Measurements from ENCODE around the gene P2RX5. TPM values are rescaled to one million over a fixed set of nuclear protein-coding genes. Genes with fewer than 3 reads are reported as not detected.

Gene P2RX5
- total and polyA plus RNA-seq, 2 donors (not counting 1 experiment from before 2014, with no cell fraction given), result 0.79 to 0.99 TPM

DNA sequence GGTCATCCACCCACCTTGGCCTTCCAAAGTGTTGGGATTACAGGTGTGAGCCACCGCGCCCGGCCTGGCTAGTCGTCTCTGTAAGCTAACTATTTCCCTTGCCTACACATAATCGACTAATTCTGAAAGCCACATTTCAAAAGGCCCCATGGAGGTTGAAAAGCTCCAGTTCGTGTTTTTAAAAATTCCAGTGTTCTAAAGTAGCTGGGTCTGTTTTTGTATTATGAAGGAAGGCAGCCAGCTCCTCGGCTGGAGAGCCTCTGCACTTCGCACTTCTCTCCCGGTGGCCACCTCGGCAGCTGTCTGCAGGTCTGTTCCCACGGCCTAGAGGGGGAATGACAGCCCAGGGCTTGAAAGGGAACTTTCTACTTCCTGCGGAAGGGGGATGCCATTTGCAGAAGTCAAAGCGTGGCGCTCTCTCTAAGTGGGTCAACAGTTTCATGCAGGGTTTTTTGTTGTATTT, 44.7 kb upstream of the P2RX5 start:
- Histone ChIP-seq H3K79me2 (ENCODE audit: control insufficient read depth, insufficient read depth, low read length) (no peaks in the 10 kb centered on the region), H3K27ac (ENCODE audit: insufficient read depth, low read length) (no peak overlapping the region), H4K20me1 (ENCODE audit: control insufficient read depth, extremely low read depth, insufficient read depth, low read length) (no peaks in the 10 kb centered on the region), H3K9me3 (ENCODE audit: control insufficient read depth, insufficient read depth, low read depth, low read length) (no peaks in the 10 kb centered on the region), H2AFZ (ENCODE audit: low read length) (no peak overlapping the region), H3K4me2 (ENCODE audit: extremely low read depth, insufficient read depth, low read length) (no peak overlapping the region), H3K4me3 (replicated peaks in 1 of 4; ENCODE audit: control extremely low read depth in 1 of 4, insufficient read depth in 1 of 4, low read depth in 3 of 4, low read length in 4 of 4) (no peak overlapping the region), H3K4me1 (ENCODE audit: control insufficient read depth, extremely low read depth, insufficient read depth, low read length) (peaks cover 2% of the 10 kb centered on the region), H3K9ac (ENCODE audit: insufficient read depth, low read length) (no peak overlapping the region), H3K27me3 (ENCODE audit: control insufficient read depth, insufficient read depth, low read length) (peaks cover 4% of the 10 kb centered on the region), H3K36me3 (ENCODE audit: control insufficient read depth, insufficient read depth, low read length) (no peaks in the 10 kb centered on the region)
- no peak for TF ChIP-seq EZH2 (IDR thresholded peaks at IDR 0.05; ENCODE audit: low read length, missing control alignments)
- TF ChIP-seq, protein P1, sequence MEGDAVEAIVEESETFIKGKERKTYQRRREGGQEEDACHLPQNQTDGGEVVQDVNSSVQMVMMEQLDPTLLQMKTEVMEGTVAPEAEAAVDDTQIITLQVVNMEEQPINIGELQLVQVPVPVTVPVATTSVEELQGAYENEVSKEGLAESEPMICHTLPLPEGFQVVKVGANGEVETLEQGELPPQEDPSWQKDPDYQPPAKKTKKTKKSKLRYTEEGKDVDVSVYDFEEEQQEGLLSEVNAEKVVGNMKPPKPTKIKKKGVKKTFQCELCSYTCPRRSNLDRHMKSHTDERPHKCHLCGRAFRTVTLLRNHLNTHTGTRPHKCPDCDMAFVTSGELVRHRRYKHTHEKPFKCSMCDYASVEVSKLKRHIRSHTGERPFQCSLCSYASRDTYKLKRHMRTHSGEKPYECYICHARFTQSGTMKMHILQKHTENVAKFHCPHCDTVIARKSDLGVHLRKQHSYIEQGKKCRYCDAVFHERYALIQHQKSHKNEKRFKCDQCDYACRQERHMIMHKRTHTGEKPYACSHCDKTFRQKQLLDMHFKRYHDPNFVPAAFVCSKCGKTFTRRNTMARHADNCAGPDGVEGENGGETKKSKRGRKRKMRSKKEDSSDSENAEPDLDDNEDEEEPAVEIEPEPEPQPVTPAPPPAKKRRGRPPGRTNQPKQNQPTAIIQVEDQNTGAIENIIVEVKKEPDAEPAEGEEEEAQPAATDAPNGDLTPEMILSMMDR (conservative IDR thresholded peaks at IDR 0.05 in 1 of 2, IDR thresholded peaks at IDR 0.05 in 1 of 2; ENCODE audit: low read depth in 1 of 2, low read length in 2 of 2), result no peak
- DNase-seq (ENCODE audit: low read depth in 2 of 2), result no peak

DNA sequence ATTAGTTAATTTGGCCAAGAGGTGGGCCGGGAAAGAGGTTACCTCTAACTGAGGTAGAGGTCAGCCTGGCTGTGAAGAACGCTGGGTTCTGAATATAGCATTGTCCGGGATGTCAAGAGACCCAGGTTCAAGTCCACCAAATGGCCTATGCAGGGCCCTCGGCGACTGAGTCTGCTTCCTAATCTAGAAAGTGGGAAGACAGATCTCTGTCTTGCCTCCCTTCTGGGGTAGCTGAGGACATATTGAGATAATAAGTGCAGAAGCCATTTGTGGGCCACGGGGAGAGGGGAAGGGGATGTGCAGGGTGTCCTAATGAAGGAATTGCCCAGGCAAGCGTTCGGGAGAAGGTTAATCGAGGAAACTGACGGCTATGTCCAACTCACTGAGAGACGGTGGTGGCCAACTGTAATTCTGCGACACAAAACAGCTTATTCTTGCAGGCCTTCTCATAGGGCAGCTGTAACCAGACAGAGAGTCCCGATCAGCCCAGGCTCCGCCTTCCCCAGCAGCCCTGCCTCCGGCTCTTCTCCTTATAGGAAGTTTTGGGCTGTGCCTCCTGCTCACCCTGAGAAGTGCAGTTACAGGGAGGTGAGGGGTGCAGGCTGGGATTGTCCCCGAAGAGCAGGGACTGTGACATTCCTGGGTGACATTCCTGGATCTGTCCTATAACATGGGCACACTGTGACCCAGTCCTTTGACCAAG, 43.6 kb upstream of the P2RX5 start:
- H3K4me1 ChIP-seq (ENCODE audit: control insufficient read depth, extremely low read depth, insufficient read depth, low read length), result peaks cover 2% of the 10 kb centered on the region
- DNase-seq (ENCODE audit: low read depth in 2 of 2), result no peak
- H3K4me2 ChIP-seq (ENCODE audit: extremely low read depth, insufficient read depth, low read length), result no peak overlapping the region
- no peak overlapping the region for H2AFZ ChIP-seq (ENCODE audit: low read length)
- no peaks in the 10 kb centered on the region for H3K79me2 ChIP-seq (ENCODE audit: control insufficient read depth, insufficient read depth, low read length)
- H3K9ac ChIP-seq (ENCODE audit: insufficient read depth, low read length), result no peak overlapping the region
- H3K4me3 ChIP-seq (replicated peaks in 1 of 4; ENCODE audit: control extremely low read depth in 1 of 4, insufficient read depth in 1 of 4, low read depth in 3 of 4, low read length in 4 of 4), result no peak overlapping the region
- H4K20me1 ChIP-seq (ENCODE audit: control insufficient read depth, extremely low read depth, insufficient read depth, low read length), result no peaks in the 10 kb centered on the region
- peaks cover 4% of the 10 kb centered on the region for H3K27me3 ChIP-seq (ENCODE audit: control insufficient read depth, insufficient read depth, low read length)
- H3K9me3 ChIP-seq (ENCODE audit: control insufficient read depth, insufficient read depth, low read depth, low read length), result no peaks in the 10 kb centered on the region
- no peaks in the 10 kb centered on the region for H3K36me3 ChIP-seq (ENCODE audit: control insufficient read depth, insufficient read depth, low read length)
- H3K27ac ChIP-seq (ENCODE audit: insufficient read depth, low read length), result no peak overlapping the region
- TF ChIP-seq, protein P1 (conservative IDR thresholded peaks at IDR 0.05 in 1 of 2, IDR thresholded peaks at IDR 0.05 in 1 of 2; ENCODE audit: low read depth in 1 of 2, low read length in 2 of 2), result no peak
- TF ChIP-seq EZH2 (IDR thresholded peaks at IDR 0.05; ENCODE audit: low read length, missing control alignments), result no peak

DNA sequence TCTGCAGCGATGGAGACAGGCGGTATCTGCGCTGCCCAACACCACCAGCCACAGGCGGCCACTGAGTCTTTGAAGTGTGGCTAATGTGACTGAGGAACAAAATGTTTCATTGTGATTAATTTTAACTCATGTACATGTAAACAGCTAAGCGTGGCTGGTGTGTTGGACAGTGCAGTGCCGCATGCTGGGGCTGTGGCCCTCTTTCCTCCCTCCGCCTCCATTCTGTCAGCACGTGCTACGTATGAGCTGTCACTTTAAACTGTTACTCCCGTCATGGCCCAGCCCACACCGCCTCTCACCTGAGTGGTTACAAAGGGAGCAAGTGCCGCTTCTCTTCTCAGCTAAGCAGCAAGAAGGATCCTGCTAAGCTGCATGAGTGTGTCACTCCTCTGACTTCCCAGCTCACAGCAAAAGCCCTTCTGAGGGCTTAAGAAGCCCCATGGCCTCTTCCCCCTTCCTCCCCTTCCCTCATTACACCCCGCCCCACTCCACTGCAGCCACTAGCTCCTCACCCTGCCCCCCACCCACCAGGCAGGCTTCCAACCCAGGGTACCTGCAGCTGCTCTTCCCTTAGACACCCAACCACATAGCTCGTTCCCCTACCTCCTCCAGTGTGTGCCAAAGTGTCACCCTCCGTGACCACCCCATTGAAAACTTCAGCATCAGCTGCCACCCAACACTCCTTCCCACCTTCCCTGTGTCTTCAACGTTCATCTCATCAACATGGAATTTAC, 42.8 kb upstream of the P2RX5 start:
- H3K4me1 ChIP-seq (ENCODE audit: control insufficient read depth, extremely low read depth, insufficient read depth, low read length), result peaks cover 2% of the 10 kb centered on the region
- no peaks in the 10 kb centered on the region for H3K9me3 ChIP-seq (ENCODE audit: control insufficient read depth, insufficient read depth, low read depth, low read length)
- H3K79me2 ChIP-seq (ENCODE audit: control insufficient read depth, insufficient read depth, low read length), result no peaks in the 10 kb centered on the region
- H3K27ac ChIP-seq (ENCODE audit: insufficient read depth, low read length), result no peak overlapping the region
- peak overlapping the region; percentile 26 for H2AFZ ChIP-seq (ENCODE audit: low read length)
- peak overlapping the region; percentile 39 for H3K4me2 ChIP-seq (ENCODE audit: extremely low read depth, insufficient read depth, low read length)
- DNase-seq (ENCODE audit: low read depth in 2 of 2), result peak; percentile 9 to 37
- no peaks in the 10 kb centered on the region for H4K20me1 ChIP-seq (ENCODE audit: control insufficient read depth, extremely low read depth, insufficient read depth, low read length)
- H3K27me3 ChIP-seq (ENCODE audit: control insufficient read depth, insufficient read depth, low read length), result peaks cover 4% of the 10 kb centered on the region
- TF ChIP-seq EZH2 (IDR thresholded peaks at IDR 0.05; ENCODE audit: low read length, missing control alignments), result no peak
- TF ChIP-seq, protein P1 (conservative IDR thresholded peaks at IDR 0.05 in 1 of 2, IDR thresholded peaks at IDR 0.05 in 1 of 2; ENCODE audit: low read depth in 1 of 2, low read length in 2 of 2), result no peak
- H3K36me3 ChIP-seq (ENCODE audit: control insufficient read depth, insufficient read depth, low read length), result no peaks in the 10 kb centered on the region
- no peak overlapping the region for H3K4me3 ChIP-seq (replicated peaks in 1 of 4; ENCODE audit: control extremely low read depth in 1 of 4, insufficient read depth in 1 of 4, low read depth in 3 of 4, low read length in 4 of 4)
- H3K9ac ChIP-seq (ENCODE audit: insufficient read depth, low read length), result no peak overlapping the region
